ENCODE results near the gene UNC93A. TPM values are rescaled to one million over a fixed set of nuclear protein-coding genes. Genes with fewer than 3 reads are reported as not detected.

UNC93A gene
- total and polyA plus RNA-seq, 2 donors (not counting 1 experiment from before 2014, with no cell fraction given): not detected

GRCh38 chr6:167291623-167292300, 647 bp downstream of the UNC93A start:
- Histone ChIP-seq H3K4me2 (ENCODE audit: extremely low read depth, insufficient read depth, low read length) (no peak overlapping the region), H3K4me3 (replicated peaks in 1 of 4; ENCODE audit: control extremely low read depth in 1 of 4, insufficient read depth in 1 of 4, low read depth in 3 of 4, low read length in 4 of 4) (no peak overlapping the region), H3K27ac (ENCODE audit: insufficient read depth, low read length) (no peak overlapping the region), H3K36me3 (ENCODE audit: control insufficient read depth, insufficient read depth, low read length) (no peaks in the 10 kb centered on the region), H3K79me2 (ENCODE audit: control insufficient read depth, insufficient read depth, low read length) (no peaks in the 10 kb centered on the region), H3K9me3 (ENCODE audit: control insufficient read depth, insufficient read depth, low read depth, low read length) (no peaks in the 10 kb centered on the region), H3K4me1 (ENCODE audit: control insufficient read depth, extremely low read depth, insufficient read depth, low read length) (no peaks in the 10 kb centered on the region), H4K20me1 (ENCODE audit: control insufficient read depth, extremely low read depth, insufficient read depth, low read length) (no peaks in the 10 kb centered on the region), H3K27me3 (ENCODE audit: control insufficient read depth, insufficient read depth, low read length) (no peaks in the 10 kb centered on the region), H2AFZ (ENCODE audit: low read length) (no peak overlapping the region), H3K9ac (ENCODE audit: insufficient read depth, low read length) (no peak overlapping the region)
- no peak for TF ChIP-seq EZH2 (IDR thresholded peaks at IDR 0.05; ENCODE audit: low read length, missing control alignments)
- TF ChIP-seq CTCF (conservative IDR thresholded peaks at IDR 0.05 in 1 of 2, IDR thresholded peaks at IDR 0.05 in 1 of 2; ENCODE audit: low read depth in 1 of 2, low read length in 2 of 2): no peak
- DNase-seq (ENCODE audit: low read depth in 2 of 2): no peak

GRCh38 chr6:167292301-167293087, 1.4 kb downstream of the UNC93A start:
- no peak overlapping the region for H2AFZ ChIP-seq (ENCODE audit: low read length)
- no peaks in the 10 kb centered on the region for H3K79me2 ChIP-seq (ENCODE audit: control insufficient read depth, insufficient read depth, low read length)
- H3K4me1 ChIP-seq (ENCODE audit: control insufficient read depth, extremely low read depth, insufficient read depth, low read length): no peaks in the 10 kb centered on the region
- no peak overlapping the region for H3K4me2 ChIP-seq (ENCODE audit: extremely low read depth, insufficient read depth, low read length)
- no peaks in the 10 kb centered on the region for H3K9me3 ChIP-seq (ENCODE audit: control insufficient read depth, insufficient read depth, low read depth, low read length)
- no peak overlapping the region for H3K4me3 ChIP-seq (replicated peaks in 1 of 4; ENCODE audit: control extremely low read depth in 1 of 4, insufficient read depth in 1 of 4, low read depth in 3 of 4, low read length in 4 of 4)
- H3K27me3 ChIP-seq (ENCODE audit: control insufficient read depth, insufficient read depth, low read length): no peaks in the 10 kb centered on the region
- no peak overlapping the region for H3K9ac ChIP-seq (ENCODE audit: insufficient read depth, low read length)
- H3K36me3 ChIP-seq (ENCODE audit: control insufficient read depth, insufficient read depth, low read length): no peaks in the 10 kb centered on the region
- no peaks in the 10 kb centered on the region for H4K20me1 ChIP-seq (ENCODE audit: control insufficient read depth, extremely low read depth, insufficient read depth, low read length)
- DNase-seq (ENCODE audit: low read depth in 2 of 2): no peak
- H3K27ac ChIP-seq (ENCODE audit: insufficient read depth, low read length): no peak overlapping the region
- TF ChIP-seq EZH2 (IDR thresholded peaks at IDR 0.05; ENCODE audit: low read length, missing control alignments): no peak
- TF ChIP-seq CTCF (conservative IDR thresholded peaks at IDR 0.05 in 1 of 2, IDR thresholded peaks at IDR 0.05 in 1 of 2; ENCODE audit: low read depth in 1 of 2, low read length in 2 of 2): no peak

- Histone ChIP-seq H2AFZ (ENCODE audit: low read length) (no peak overlapping the region), H3K4me2 (ENCODE audit: extremely low read depth, insufficient read depth, low read length) (no peak overlapping the region), H3K9ac (ENCODE audit: insufficient read depth, low read length) (no peak overlapping the region), H3K4me3 (replicated peaks in 1 of 4; ENCODE audit: control extremely low read depth in 1 of 4, insufficient read depth in 1 of 4, low read depth in 3 of 4, low read length in 4 of 4) (no peak overlapping the region), H4K20me1 (ENCODE audit: control insufficient read depth, extremely low read depth, insufficient read depth, low read length) (no peaks in the 10 kb centered on the region), H3K27ac (ENCODE audit: insufficient read depth, low read length) (no peak overlapping the region), H3K9me3 (ENCODE audit: control insufficient read depth, insufficient read depth, low read depth, low read length) (no peaks in the 10 kb centered on the region), H3K27me3 (ENCODE audit: control insufficient read depth, insufficient read depth, low read length) (no peaks in the 10 kb centered on the region), H3K36me3 (ENCODE audit: control insufficient read depth, insufficient read depth, low read length) (no peaks in the 10 kb centered on the region), H3K4me1 (ENCODE audit: control insufficient read depth, extremely low read depth, insufficient read depth, low read length) (no peaks in the 10 kb centered on the region), H3K79me2 (ENCODE audit: control insufficient read depth, insufficient read depth, low read length) (no peaks in the 10 kb centered on the region)
- DNase-seq (ENCODE audit: low read depth in 2 of 2): no peak
- TF ChIP-seq EZH2 (IDR thresholded peaks at IDR 0.05; ENCODE audit: low read length, missing control alignments): no peak
- no peak for TF ChIP-seq CTCF (conservative IDR thresholded peaks at IDR 0.05 in 1 of 2, IDR thresholded peaks at IDR 0.05 in 1 of 2; ENCODE audit: low read depth in 1 of 2, low read length in 2 of 2)
Observed at GRCh38 chr6:167293088-167293589, 2.0 kb downstream of the UNC93A start.

Data from fibroblast of lung (primary cell).